Uterus (tissue), 4 donors: ENCODE measurements around the gene QTRT2. TPM values are rescaled to one million over a fixed set of nuclear protein-coding genes. Genes with fewer than 3 reads are reported as not detected.

ENCODE experiments used
- DNase-seq, 2 donors: peaks; one replicate each; pipeline ENCODE4 v3.0.0-alpha.2; 2019 to 2020
- H3K27ac ChIP-seq, 2 donors: fragments of 200-600 bp; sonication (generic); 1 replicate in 1 of 2; 2 replicates in 1 of 2; pipeline ENCODE4 v1.5.1; 2016 to 2018
- H3K27me3 ChIP-seq, 2 donors: fragments of 200-600 bp; sonication (generic); one replicate each; pipeline ENCODE4 v1.5.1; 2018 to 2019; ENCODE audit warnings: control low read depth in 1 of 2
- H3K36me3 ChIP-seq, 2 donors: fragments of 200-600 bp; sonication (generic); one replicate each; pipeline ENCODE4 v1.5.1; 2019; ENCODE audit warnings: control low read depth in 1 of 2
- H3K4me1 ChIP-seq, 2 donors: fragments of 200-600 bp; sonication (generic); one replicate each; pipeline ENCODE4 v1.5.1; 2018 to 2019; ENCODE audit warnings: control low read depth in 1 of 2
- H3K4me3 ChIP-seq, 2 donors: fragments of 200-600 bp; sonication (generic); 1 replicate in 1 of 2; 2 replicates in 1 of 2; pipeline ENCODE4 v1.5.1; 2018 to 2019; ENCODE audit warnings: mild to moderate bottlenecking in 1 of 2
- H3K9me3 ChIP-seq, 2 donors: fragments of 200-600 bp; sonication (generic); one replicate each; pipeline ENCODE4 v1.5.1; 2019; ENCODE audit warnings: control low read depth in 1 of 2
- POLR2A ChIP-seq, 2 donors: fragments of 450-650 bp; IDR thresholded peaks; one replicate each; pipeline ENCODE4 v1.6.1; 2016; ENCODE audit warnings: antibody characterized with exemption in 2 of 2, mild to moderate bottlenecking in 1 of 2, moderate library complexity in 1 of 2
- intact Hi-C: fragments of 100-400 bp; cut with DNase I; formaldehyde crosslinking; loops from one replicate; pipeline ENCODE4 v1.15.1; 2023; ENCODE audit warnings: low total_unique reads
- total RNA-seq, 4 donors: library from RNA; depleted of rRNA in 3 of 4; stranded (reverse); fragments of >200 nt in 3 of 4; gene quantifications; one replicate each; pipeline versions ENCODE4 v1.1.0 to v1.2.4, GENCODE V29; 2014 to 2023
- TF ChIP-seq, protein P1 (sequence below), 4 experiments: fragments of 200-600 bp in 2 of 4; fragments of 450-650 bp in 2 of 4; sonication (generic) in 2 of 4; IDR thresholded peaks; one replicate each; pipeline ENCODE4 v1.5.1; 2016 to 2019; ENCODE audit warnings: antibody characterized with exemption in 4 of 4, mild to moderate bottlenecking in 2 of 4, moderate library complexity in 1 of 4
- donor health status: DM: yes; HTN: yes; CAD: no.

The QTRT2 gene
- total RNA-seq, 4 donors from 2014 or later: 2.4 to 54.5 (median 25.4) TPM

- H3K36me3 ChIP-seq: no peaks in the 10 kb centered on the region
- H3K9me3 ChIP-seq: no peaks in the 10 kb centered on the region
- no peak for TF ChIP-seq POLR2A (IDR thresholded peaks at IDR 0.05)
- TF ChIP-seq, protein P1, sequence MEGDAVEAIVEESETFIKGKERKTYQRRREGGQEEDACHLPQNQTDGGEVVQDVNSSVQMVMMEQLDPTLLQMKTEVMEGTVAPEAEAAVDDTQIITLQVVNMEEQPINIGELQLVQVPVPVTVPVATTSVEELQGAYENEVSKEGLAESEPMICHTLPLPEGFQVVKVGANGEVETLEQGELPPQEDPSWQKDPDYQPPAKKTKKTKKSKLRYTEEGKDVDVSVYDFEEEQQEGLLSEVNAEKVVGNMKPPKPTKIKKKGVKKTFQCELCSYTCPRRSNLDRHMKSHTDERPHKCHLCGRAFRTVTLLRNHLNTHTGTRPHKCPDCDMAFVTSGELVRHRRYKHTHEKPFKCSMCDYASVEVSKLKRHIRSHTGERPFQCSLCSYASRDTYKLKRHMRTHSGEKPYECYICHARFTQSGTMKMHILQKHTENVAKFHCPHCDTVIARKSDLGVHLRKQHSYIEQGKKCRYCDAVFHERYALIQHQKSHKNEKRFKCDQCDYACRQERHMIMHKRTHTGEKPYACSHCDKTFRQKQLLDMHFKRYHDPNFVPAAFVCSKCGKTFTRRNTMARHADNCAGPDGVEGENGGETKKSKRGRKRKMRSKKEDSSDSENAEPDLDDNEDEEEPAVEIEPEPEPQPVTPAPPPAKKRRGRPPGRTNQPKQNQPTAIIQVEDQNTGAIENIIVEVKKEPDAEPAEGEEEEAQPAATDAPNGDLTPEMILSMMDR (IDR thresholded peaks at IDR 0.05): no peak
- H3K4me1 ChIP-seq: no peaks in the 10 kb centered on the region
- H3K4me3 ChIP-seq: no peak overlapping the region
- no peak for DNase-seq
- intact Hi-C loops: no loop called here
- H3K27me3 ChIP-seq: no peaks in the 10 kb centered on the region
- no peak overlapping the region for H3K27ac ChIP-seq
Observed at GRCh38 chr3:114103858-114104257, 47.3 kb downstream of the QTRT2 start.

- no peaks in the 10 kb centered on the region for H3K27me3 ChIP-seq
- no peak overlapping the region for H3K4me3 ChIP-seq
- no peaks in the 10 kb centered on the region for H3K4me1 ChIP-seq
- intact Hi-C loops: no loop called here
- no peak overlapping the region for H3K27ac ChIP-seq
- no peak for TF ChIP-seq POLR2A (IDR thresholded peaks at IDR 0.05)
- TF ChIP-seq, protein P1 (IDR thresholded peaks at IDR 0.05): no peak
- no peaks in the 10 kb centered on the region for H3K36me3 ChIP-seq
- no peak for DNase-seq
- no peaks in the 10 kb centered on the region for H3K9me3 ChIP-seq
Observed at GRCh38 chr3:114104414-114104813, 47.9 kb downstream of the QTRT2 start.

- no peak overlapping the region for H3K4me3 ChIP-seq
- intact Hi-C loops: no loop called here
Observed at GRCh38 chr3:114108137-114108536, 51.6 kb downstream of the QTRT2 start.

GRCh38 chr3:114110439-114110838 lies 53.9 kb downstream of the QTRT2 start:
- Histone ChIP-seq H3K4me3 (no peak overlapping the region), H3K36me3 (no peaks in the 10 kb centered on the region), H3K4me1 (no peaks in the 10 kb centered on the region), H3K27me3 (no peaks in the 10 kb centered on the region), H3K27ac (no peak overlapping the region), H3K9me3 (no peaks in the 10 kb centered on the region)
- no peak for DNase-seq
- intact Hi-C loops: no loop called here
- TF ChIP-seq, protein P1 (IDR thresholded peaks at IDR 0.05): no peak
- no peak for TF ChIP-seq POLR2A (IDR thresholded peaks at IDR 0.05)

More at GRCh38 chr3:114108137-114108536, 51.6 kb downstream of the QTRT2 start:
- no peak for DNase-seq
- no peaks in the 10 kb centered on the region for H3K4me1 ChIP-seq
- no peaks in the 10 kb centered on the region for H3K9me3 ChIP-seq
- no peak for TF ChIP-seq POLR2A (IDR thresholded peaks at IDR 0.05)
- TF ChIP-seq, protein P1 (IDR thresholded peaks at IDR 0.05): no peak
- no peaks in the 10 kb centered on the region for H3K36me3 ChIP-seq
- no peaks in the 10 kb centered on the region for H3K27me3 ChIP-seq
- H3K27ac ChIP-seq: no peak overlapping the region

GRCh38 chr3:114111060-114111770 lies 54.7 kb downstream of the QTRT2 start:
- H3K36me3 ChIP-seq: no peaks in the 10 kb centered on the region
- H3K9me3 ChIP-seq: no peaks in the 10 kb centered on the region
- H3K27ac ChIP-seq: no peak overlapping the region
- H3K4me1 ChIP-seq: no peaks in the 10 kb centered on the region
- TF ChIP-seq, protein P1 (IDR thresholded peaks at IDR 0.05): no peak
- TF ChIP-seq POLR2A (IDR thresholded peaks at IDR 0.05): no peak
- intact Hi-C loops: no loop called here
- H3K27me3 ChIP-seq: no peaks in the 10 kb centered on the region
- DNase-seq: no peak
- H3K4me3 ChIP-seq: no peak overlapping the region
